IMR-90 (cell line): ENCODE data around the gene GIMAP1. TPM values are rescaled to one million over a fixed set of nuclear protein-coding genes. Genes with fewer than 3 reads are reported as not detected.

Experiments used
- ATAC-seq: fragments of 200-7000 bp; cut with Tn5 transposase; 2 replicates; pipeline ENCODE4 v1.9.1; 2020; ENCODE audit warnings: low read depth, mild to moderate bottlenecking, moderate library complexity
- BruUV-seq: library from RNA; stranded (reverse); fragments of 400-500 nt; replicated peaks from 2 replicates; lab custom pipeline; 2021; lab: Mats Ljungman, UMichigan
- CTCF ChIA-PET: fragments of 300-600 bp; formaldehyde crosslinking; extraction: SDS; loops from one replicate; lab custom pipeline; 2021; ENCODE audit warnings: antibody characterized with exemption; lab: Yijun Ruan, JAX
- POLR2A ChIA-PET: fragments of 300-600 bp; sonication (Branson Sonifier 250); formaldehyde crosslinking; loops from one replicate; lab custom pipeline; 2022; ENCODE audit warnings: antibody characterized with exemption; ENCODE audit not compliant: unreplicated experiment; lab: Charles Lee
- DNase-seq: peaks from one replicate; pipeline ENCODE4 v3.0.0; 2013
- H2AFZ ChIP-seq: replicated peaks from 2 replicates; pipeline ENCODE3; 2013; ENCODE audit warnings: low read length, mild to moderate bottlenecking; ENCODE audit not compliant: poor library complexity
- H2AK5ac ChIP-seq: 2 replicates; pipeline ENCODE4 v1.6.1; 2013; ENCODE audit warnings: low read depth, low read length, inconsistent platforms
- H2AK9ac ChIP-seq: replicated peaks from 2 replicates; pipeline ENCODE3; 2013; ENCODE audit warnings: mild to moderate bottlenecking, low read depth, low read length, moderate library complexity; ENCODE audit not compliant: poor library complexity
- H2BK120ac ChIP-seq: 2 replicates; pipeline ENCODE4 v1.6.1; 2013; ENCODE audit warnings: low read depth, low read length, inconsistent platforms
- H2BK15ac ChIP-seq: 3 replicates; pipeline ENCODE4 v1.6.1; 2013; ENCODE audit warnings: low read depth, low read length, inconsistent platforms
- H2BK20ac ChIP-seq: 2 replicates; pipeline ENCODE4 v1.6.1; 2013; ENCODE audit warnings: low read depth, mild to moderate bottlenecking, inconsistent platforms, low read length, moderate library complexity
- H2BK5ac ChIP-seq: 2 replicates; pipeline ENCODE4 v1.6.1; 2013; ENCODE audit warnings: mild to moderate bottlenecking, low read depth, low read length, inconsistent platforms; ENCODE audit not compliant: poor library complexity, severe bottlenecking
- H3K14ac ChIP-seq: replicated peaks from 2 replicates; pipeline ENCODE4 v1.6.1; 2013; ENCODE audit warnings: low read depth, low read length, inconsistent platforms
- H3K18ac ChIP-seq: 2 replicates; pipeline ENCODE4 v1.6.1; 2013; ENCODE audit warnings: low read depth, low read length, control low read depth
- H3K23ac ChIP-seq: 2 replicates; pipeline ENCODE4 v1.6.1; 2013; ENCODE audit warnings: low read depth, low read length, inconsistent platforms
- H3K27ac ChIP-seq: 2 replicates; pipeline ENCODE4 v1.5.1; 2013; ENCODE audit warnings: mild to moderate bottlenecking, control low read depth, low read length; ENCODE audit not compliant: insufficient read depth
- H3K27me3 ChIP-seq: 2 replicates; pipeline ENCODE4 v1.6.1; 2013; ENCODE audit warnings: low read length; ENCODE audit not compliant: control insufficient read depth, insufficient read depth
- H3K36me3 ChIP-seq: 2 replicates; pipeline ENCODE4 v1.6.1; 2013; ENCODE audit warnings: low read length, mixed read lengths; ENCODE audit not compliant: control insufficient read depth, insufficient read depth
- H3K4ac ChIP-seq: 2 replicates; pipeline ENCODE4 v1.6.1; 2013; ENCODE audit warnings: low read depth, low read length, inconsistent platforms
- H3K4me1 ChIP-seq: 2 replicates; pipeline ENCODE4 v1.6.1; 2013; ENCODE audit warnings: low read length, mixed read lengths; ENCODE audit not compliant: control insufficient read depth, insufficient read depth
- H3K4me2 ChIP-seq: 2 replicates; pipeline ENCODE4 v1.6.1; 2013; ENCODE audit warnings: low read depth, mild to moderate bottlenecking, control low read depth, low read length, moderate library complexity
- H3K4me3 ChIP-seq: 2 replicates; pipeline ENCODE4 v1.5.1; 2013; ENCODE audit warnings: low read depth, mild to moderate bottlenecking, control low read depth, low read length, moderate library complexity; ENCODE audit not compliant: insufficient read depth
- H3K56ac ChIP-seq: 2 replicates; pipeline ENCODE4 v1.6.1; 2013; ENCODE audit warnings: low read length, inconsistent platforms; ENCODE audit not compliant: insufficient read depth; ENCODE audit errors: extremely low read depth
- H3K79me1 ChIP-seq, 2 experiments: 2 replicates each; pipeline ENCODE4 v1.6.1; 2013; ENCODE audit warnings: low read length in 2 of 2, inconsistent platforms in 1 of 2, low read depth in 1 of 2
- H3K9ac ChIP-seq: 2 replicates; pipeline ENCODE4 v1.6.1; 2013; ENCODE audit warnings: low read depth, low read length, control low read depth
- H3K9me1 ChIP-seq: 2 replicates; pipeline ENCODE4 v1.6.1; 2013; ENCODE audit warnings: low read length, inconsistent platforms; ENCODE audit not compliant: insufficient read depth
- H3K9me3 ChIP-seq: 2 replicates; pipeline ENCODE4 v1.6.1; 2013; ENCODE audit warnings: low read length; ENCODE audit not compliant: control insufficient read depth, insufficient read depth
- H4K20me1 ChIP-seq: 2 replicates; pipeline ENCODE4 v1.6.1; 2013; ENCODE audit warnings: low read length, inconsistent platforms; ENCODE audit not compliant: insufficient read depth
- H4K5ac ChIP-seq: 2 replicates; pipeline ENCODE4 v1.6.1; 2013; ENCODE audit warnings: mild to moderate bottlenecking, low read depth, low read length, control low read depth
- H4K8ac ChIP-seq, 2 experiments: 2 replicates each; pipeline ENCODE4 v1.6.1; 2013; ENCODE audit warnings: low read depth in 2 of 2, low read length in 2 of 2, control low read depth in 1 of 2, inconsistent platforms in 1 of 2
- H4K91ac ChIP-seq: 2 replicates; pipeline ENCODE4 v1.6.1; 2013; ENCODE audit warnings: low read depth, low read length, inconsistent platforms; ENCODE audit not compliant: insufficient read depth
- RAD21 ChIP-seq: IDR thresholded peaks from 2 replicates; pipeline ENCODE4 v1.6.1; 2012; ENCODE audit warnings: low read length, improper control_type of control experiment
- WGBS, 2 experiments: methylation state at CpG; one replicate each; pipeline versions ENCODE4 v1.1.5 to v1.1.7; 2013; ENCODE audit warnings: missing lambda C conversion rate in 2 of 2; ENCODE audit not compliant: insufficient read length in 1 of 2; ENCODE audit errors: extremely low coverage in 2 of 2; 5-methylcytosine and 5-hydroxymethylcytosine counted together
- dilution Hi-C: fragments of 300-500 bp; cut with HindIII; formaldehyde crosslinking; loops from one replicate; pipeline ENCODE4 v1.14.3; 2018; ENCODE audit warnings: low sequenced_read_pairs; ENCODE audit not compliant: unreplicated experiment
- in situ Hi-C: fragments of 300-500 bp; cut with MboI; formaldehyde crosslinking; loops from 3 replicates; pipeline ENCODE4 v1.14.3; 2019; ENCODE audit warnings: low sequenced_read_pairs, inconsistent platforms, mixed read lengths
- intact Hi-C: fragments of 100-400 bp; cut with micrococcal nuclease; formaldehyde crosslinking; loops from 2 replicates; pipeline ENCODE4 v1.10.0; 2022
- polyA plus RNA-seq, 3 experiments: library from polyadenylated mRNA; depleted of rRNA; stranded (reverse); fragments of >200 nt; gene quantifications; 2 replicates each; pipeline ENCODE4 v1.2.3, GENCODE V29; 2012; ENCODE audit warnings: low replicate concordance in 1 of 3
- total RNA-seq: library from RNA; depleted of rRNA; stranded (reverse); fragments of >200 nt; gene quantifications from 2 replicates; pipeline ENCODE4 v1.2.3, GENCODE V29; 2012
- TF ChIP-seq, protein P1 (sequence below): conservative IDR thresholded peaks from 2 replicates; pipeline ENCODE4 v1.5.1; 2012; ENCODE audit warnings: mild to moderate bottlenecking, low read depth, low read length, improper control_type of control experiment

The GIMAP1 gene
- total and polyA plus RNA-seq, 2 of the 4 experiments (the other 2 are of a cell fraction) = not detected

DNA sequence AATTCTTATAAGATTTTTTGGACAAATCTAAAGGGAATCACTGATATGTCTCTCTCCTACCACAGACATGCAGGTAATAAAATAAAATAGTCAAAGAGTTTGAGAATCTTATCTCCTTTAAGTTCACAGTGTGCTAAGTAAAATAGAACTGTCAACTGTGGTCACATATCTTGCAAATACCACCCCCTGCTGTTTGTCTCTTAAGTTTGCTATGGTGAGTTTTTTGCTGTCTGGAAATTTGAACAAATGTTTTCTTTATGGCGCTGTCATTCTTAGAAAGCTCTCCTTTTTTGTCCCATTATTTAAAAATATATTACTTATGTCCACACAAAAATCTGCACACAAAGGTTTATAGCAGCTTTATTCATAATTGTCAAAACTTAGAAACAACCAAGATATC, 40.4 kb downstream of the GIMAP1 start:
- POLR2A ChIA-PET = no interaction called here
- Histone ChIP-seq H4K91ac (no peak overlapping the region), H2BK120ac (no peak overlapping the region), H2AK5ac (no peak overlapping the region), H3K27me3 (no peaks in the 10 kb centered on the region), H3K9me1 (no peaks in the 10 kb centered on the region), H4K8ac (no peak overlapping the region), H2BK5ac (no peak overlapping the region), H3K36me3 (no peaks in the 10 kb centered on the region), H2AFZ (no peak overlapping the region), H3K4me3 (no peak overlapping the region), H3K9me3 (no peaks in the 10 kb centered on the region), H3K4me2 (no peak overlapping the region), H3K4me1 (no peaks in the 10 kb centered on the region), H3K4ac (no peak overlapping the region), H3K56ac (no peak overlapping the region), H3K9ac (no peak overlapping the region), H3K23ac (no peak overlapping the region), H4K20me1 (no peaks in the 10 kb centered on the region), H3K27ac (no peak overlapping the region), H2AK9ac (no peak overlapping the region), H2BK20ac (no peak overlapping the region), H3K79me1 (no peaks in the 10 kb centered on the region), H4K5ac (no peak overlapping the region), H2BK15ac (no peak overlapping the region), H3K14ac (no peak overlapping the region), H3K18ac (no peak overlapping the region)
- in situ Hi-C loops (no loop called here), intact Hi-C loops (loop anchor here (10.0 kb wide), 1 partner anchor 472 kb away; no protein-coding TSS in a partner anchor), dilution Hi-C loops (no loop called here)
- no TSS peak for BruUV-seq
- CTCF ChIA-PET = interaction anchor here (1.0 kb wide), 1 partner anchor 10 kb away, joined by 3 read pairs; no protein-coding TSS in a partner anchor
- TF ChIP-seq, protein P1, sequence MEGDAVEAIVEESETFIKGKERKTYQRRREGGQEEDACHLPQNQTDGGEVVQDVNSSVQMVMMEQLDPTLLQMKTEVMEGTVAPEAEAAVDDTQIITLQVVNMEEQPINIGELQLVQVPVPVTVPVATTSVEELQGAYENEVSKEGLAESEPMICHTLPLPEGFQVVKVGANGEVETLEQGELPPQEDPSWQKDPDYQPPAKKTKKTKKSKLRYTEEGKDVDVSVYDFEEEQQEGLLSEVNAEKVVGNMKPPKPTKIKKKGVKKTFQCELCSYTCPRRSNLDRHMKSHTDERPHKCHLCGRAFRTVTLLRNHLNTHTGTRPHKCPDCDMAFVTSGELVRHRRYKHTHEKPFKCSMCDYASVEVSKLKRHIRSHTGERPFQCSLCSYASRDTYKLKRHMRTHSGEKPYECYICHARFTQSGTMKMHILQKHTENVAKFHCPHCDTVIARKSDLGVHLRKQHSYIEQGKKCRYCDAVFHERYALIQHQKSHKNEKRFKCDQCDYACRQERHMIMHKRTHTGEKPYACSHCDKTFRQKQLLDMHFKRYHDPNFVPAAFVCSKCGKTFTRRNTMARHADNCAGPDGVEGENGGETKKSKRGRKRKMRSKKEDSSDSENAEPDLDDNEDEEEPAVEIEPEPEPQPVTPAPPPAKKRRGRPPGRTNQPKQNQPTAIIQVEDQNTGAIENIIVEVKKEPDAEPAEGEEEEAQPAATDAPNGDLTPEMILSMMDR = peak; percentile 14; the same call in 1 of the 2 replicates
- no peak for TF ChIP-seq RAD21
- WGBS, 2 experiments = no CpG with 5 or more reads among the region's 1 CpG
- no peak for DNase-seq
- ATAC-seq = 0 out of 2 replicates have a peak, but pooled peaks have one; percentile 31
